Stimulated activated CD8-positive, alpha-beta memory T cell treated with anti-CD3 and anti-CD28 coated beads, Interleukin-7, amount 100 ng/mL, for 24 hours (primary cell): ENCODE measurements around the gene ANKRD13B.

Experiments used
- DNase-seq: peaks from one replicate; pipeline ENCODE4 v3.0.0-alpha.2; 2020; ENCODE audit warnings: low read depth

The ANKRD13B gene

DNA sequence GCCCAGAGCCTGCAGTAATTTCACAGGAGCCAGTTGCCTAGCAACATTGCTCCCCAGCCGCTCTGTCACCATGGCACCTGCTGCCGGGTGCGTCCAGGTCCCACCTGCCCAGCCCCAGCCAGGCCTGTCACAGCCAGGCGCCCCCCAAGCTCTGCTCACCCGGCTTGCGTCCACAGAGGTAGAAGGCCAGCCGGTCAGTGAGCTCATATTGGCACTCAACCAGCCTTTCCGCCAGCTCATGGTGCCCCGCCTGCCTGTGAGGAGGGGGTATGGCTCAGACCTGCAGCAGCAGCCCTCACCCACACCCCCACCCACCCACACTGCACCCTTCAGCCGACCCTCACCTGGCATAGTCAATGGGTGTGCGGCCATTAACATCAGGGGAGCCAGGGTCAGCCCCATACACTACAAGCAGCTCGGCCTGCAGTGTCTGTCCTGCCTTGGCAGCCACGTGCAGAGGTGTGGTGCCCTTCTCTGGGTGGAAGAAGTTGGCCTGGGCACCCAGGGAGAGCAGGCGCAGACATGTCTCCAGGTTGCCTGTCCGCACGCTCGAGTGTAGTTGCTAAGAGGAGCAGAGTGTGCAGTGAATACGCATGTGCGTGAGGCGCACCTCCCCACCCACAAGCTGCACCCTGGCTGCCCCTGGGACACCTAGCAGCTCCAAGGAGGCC, 11.2 kb upstream of the ANKRD13B start:
- no peak for DNase-seq

GRCh38 chr17:29582254-29582765, 10.6 kb upstream of the ANKRD13B start:
- no peak for DNase-seq

DNA sequence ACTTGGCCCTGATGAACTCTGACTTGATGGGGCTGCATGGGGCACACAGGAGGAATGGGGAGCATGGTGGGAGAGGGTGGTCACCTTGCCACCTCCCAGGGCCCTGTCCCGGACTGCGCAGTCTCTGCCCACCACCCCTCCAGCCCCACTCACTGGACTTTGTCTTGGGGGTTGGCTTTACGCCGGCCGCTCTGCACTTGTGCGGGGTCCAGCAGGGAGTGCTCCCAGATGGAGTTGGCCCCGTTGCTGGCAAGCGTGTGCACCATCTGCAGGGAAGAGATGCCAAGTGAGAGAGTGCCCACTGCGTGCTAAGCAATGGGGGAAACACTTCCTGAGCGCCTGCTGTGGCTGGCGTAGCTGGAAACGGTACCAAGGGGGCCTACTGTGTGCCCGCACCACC, 10.2 kb upstream of the ANKRD13B start:
- DNase-seq: no peak

GRCh38 chr17:29583324-29584248, 9.3 kb upstream of the ANKRD13B start:
- no peak for DNase-seq

DNA sequence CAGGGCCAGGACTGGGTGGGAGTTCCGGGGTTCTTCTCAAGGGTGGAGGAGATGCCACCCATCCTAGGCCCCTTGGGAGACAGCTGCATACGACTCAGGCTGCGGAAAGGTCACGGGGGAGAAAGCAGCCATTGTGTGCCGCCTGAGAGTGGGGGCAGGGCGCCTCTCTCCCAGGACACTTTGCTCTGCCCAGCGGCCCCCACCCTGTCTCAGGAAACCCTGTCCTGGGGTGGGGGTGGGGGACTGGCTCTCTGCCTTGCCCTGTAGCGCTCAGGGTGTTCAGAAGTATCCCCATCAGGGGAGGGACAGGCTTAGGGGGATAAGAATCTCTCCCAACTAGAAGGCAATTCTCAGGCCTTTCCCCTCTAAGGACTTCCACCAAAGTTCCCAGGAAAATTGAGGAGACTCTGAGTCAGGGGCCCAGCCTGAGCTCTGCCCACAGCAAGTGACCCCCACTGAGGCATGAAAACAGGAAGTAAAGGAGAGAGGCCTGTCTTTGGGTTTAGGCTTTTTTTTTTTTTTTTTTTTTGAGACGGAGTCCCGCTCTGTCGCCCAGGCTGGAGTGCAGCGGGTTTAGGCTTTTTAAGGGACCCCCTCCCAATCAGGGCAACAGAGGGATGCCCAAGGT, 8.4 kb upstream of the ANKRD13B start:
- no peak for DNase-seq

- no peak for DNase-seq
These were observed 7.7 kb upstream of the ANKRD13B start for GRCh38 chr17:29585080-29585751.

GRCh38 chr17:29586676-29587469, 6.1 kb upstream of the ANKRD13B start:
- DNase-seq: no peak

- no peak for DNase-seq
These were observed 5.3 kb upstream of the ANKRD13B start for GRCh38 chr17:29587591-29587990.

DNA sequence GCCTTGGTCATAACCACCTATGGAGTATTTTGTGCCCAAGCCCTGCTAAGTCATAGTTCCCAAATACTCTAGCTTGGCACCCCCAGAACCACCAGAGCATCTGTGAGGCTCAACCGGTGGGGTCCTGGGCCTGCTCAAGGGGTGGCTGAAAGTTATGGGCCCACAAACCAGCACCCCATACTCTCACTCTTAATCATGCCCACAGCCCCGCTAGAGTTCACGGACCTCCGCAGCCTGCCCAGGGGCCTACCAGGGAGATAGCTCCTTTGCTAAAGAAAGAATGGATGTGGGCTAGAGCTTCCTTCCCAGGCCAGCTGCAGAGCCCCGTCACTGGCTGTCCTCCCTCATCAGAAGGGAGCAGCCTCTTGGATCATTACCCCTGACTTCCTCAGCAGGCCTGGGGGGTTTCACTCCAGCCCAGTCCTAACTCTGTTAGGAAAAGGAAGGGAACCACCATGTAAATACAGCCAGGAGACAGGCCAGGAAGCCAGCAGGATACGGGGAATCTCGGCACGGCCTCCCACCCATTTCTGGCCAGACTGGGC, 4.8 kb upstream of the ANKRD13B start:
- DNase-seq: no peak

GRCh38 chr17:29588562-29589411, 4.1 kb upstream of the ANKRD13B start:
- no peak for DNase-seq

DNA sequence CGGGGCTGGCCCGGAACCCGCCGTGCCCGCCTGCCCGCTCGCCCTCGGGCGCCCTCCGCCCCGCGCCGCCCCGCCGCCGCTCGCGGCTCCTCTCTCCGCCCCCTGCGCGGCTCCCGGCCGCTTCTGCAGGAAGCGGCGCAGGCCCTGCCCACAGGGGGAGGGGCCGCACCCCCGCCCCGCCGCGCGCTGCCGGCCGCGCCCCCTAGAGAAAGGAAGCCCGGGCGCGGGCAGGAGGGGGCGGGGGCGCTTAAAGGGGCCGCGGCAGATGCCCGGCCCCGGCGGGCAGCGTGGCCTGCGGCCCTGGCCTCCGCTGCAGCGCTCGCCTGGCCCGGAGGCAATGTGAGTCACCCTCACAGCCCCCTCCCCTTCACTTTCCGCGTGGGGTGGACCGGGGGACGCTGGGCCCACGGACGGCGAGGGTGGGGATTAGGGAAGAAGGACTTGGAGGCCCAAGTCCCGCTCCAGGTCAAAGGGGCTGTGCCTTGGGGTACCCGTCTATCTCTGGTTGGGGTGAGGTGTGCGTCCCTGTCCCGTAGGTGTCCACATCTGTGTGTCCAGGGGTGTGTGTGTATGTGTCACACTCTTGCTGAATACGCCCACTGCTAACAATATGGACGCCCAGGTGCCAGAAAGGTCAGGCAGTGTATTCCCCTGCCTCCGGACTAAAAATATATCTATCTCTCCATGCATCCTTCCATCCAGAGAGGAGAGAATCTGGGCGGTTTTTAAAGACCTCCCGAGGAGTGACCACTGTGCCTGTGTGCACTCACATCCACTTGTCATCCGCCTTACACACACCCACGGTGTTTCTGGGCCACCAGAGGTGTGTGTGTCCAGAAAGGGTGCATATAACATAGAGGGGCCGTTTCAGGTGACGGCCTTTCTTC, 3.2 kb upstream of the ANKRD13B start, which contains the start of gene GIT1:
TSS of gene GIT1 (minus strand) at position 125 of the 887 bp plus-strand sequence. CDS start 270 bp downstream, outside the sequence.
- no peak for DNase-seq

DNA sequence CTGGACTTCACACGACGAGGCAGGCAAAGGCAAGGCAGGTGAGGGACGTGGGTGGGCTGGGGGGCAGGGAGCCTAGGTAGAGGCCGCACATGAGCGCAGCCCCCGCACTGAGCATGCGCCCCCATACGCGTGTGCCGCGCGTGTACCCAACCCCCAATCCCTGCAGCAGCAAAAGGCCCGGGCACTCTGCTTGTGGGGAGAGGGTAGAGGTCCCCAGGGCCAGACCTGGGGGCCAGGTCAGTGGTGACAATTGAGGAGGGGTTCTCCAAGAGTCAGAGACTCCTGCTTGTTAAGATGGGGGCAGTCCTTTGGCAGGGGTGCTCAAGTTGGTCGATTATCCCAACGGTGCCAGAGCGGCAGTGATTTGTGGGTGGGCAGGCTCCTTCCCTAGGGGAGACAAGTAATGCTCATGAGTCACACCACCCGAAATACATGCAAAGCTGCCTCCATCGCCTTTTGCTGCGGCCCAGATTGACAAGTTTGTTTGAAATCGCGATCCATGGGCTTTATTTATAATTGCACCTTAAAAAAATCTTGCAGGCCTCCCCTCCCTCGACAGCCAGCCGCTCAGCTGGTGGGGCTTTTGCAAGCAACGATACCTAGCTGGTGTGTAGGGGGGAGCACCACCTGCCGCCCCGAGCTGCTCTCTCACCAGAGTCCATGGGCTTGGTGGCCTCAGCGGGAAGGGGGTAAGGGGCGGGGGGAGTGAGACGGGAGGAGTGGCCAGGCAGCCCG, 2.4 kb upstream of the ANKRD13B start:
- no peak for DNase-seq

- no peak for DNase-seq
These were observed 1.7 kb upstream of the ANKRD13B start for GRCh38 chr17:29591146-29591736.

DNA sequence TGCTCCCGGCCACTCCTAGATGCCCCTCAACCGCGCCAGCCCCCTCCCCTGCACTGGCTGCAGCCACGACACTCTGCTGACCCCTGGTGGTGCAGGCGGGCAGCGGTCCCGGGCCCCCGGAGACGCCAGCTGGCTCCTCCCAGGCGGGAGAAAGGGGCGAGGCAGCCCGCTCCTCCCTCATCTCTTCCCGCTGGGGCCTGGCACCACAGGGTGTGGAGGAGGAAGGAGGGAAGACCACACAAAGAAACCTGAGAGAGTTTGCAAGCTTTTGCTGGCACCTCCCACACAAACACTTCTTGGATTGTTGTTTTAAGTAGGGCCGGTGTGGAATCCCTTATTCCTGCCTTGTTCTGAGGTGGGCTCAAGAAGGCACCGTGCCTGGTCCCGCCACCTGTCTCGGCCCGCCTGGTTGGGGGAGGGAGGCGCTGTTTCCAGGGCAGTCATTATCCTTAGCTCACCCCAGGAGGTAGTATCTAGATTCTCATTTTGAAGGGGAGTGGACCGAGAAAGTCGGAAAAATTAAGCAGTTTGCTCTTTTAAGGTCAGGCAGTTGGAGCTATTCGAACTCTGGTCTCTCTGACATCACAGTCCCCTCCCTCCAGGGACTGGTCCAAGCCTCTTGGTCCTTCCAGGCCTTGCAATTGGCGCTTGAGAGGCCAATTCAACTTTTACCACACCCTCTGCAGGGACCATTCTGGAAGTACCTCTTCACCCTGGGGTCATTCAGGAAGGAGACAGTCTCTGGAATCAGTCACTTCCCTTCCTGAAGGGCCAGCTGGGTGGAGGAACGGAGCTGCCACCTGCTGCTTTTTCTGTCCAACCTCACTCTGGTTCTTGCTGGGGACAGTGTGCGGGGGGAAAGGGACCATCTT, 959 bp upstream of the ANKRD13B start:
- peak; percentile 72 for DNase-seq

GRCh38 chr17:29593591-29594518, 923 bp downstream of the ANKRD13B start:
- no peak for DNase-seq
